H1 (cell line): Measurements from ENCODE around the gene CAMTA1. TPM values are rescaled to one million over a fixed set of nuclear protein-coding genes. Genes with fewer than 3 reads are reported as not detected.

Experiments used
- ATF2 ChIP-seq: IDR thresholded peaks from 2 replicates; pipeline ENCODE4 v1.6.1; 2012; ENCODE audit warnings: low read length, inconsistent platforms
- EP300 ChIP-seq, 2 experiments: IDR thresholded peaks; 1 replicate in 1 of 2; 2 replicates in 1 of 2; pipeline ENCODE4 v1.6.1; 2011 to 2012; ENCODE audit warnings: low read depth in 2 of 2, low read length in 2 of 2, mild to moderate bottlenecking in 2 of 2, borderline replicate concordance in 1 of 2, inconsistent platforms in 1 of 2, moderate library complexity in 1 of 2
- KDM4A ChIP-seq: IDR thresholded peaks from one replicate; pipeline ENCODE4 v1.7.1; 2012; ENCODE audit warnings: low read depth, mild to moderate bottlenecking, moderate library complexity, low read length, inconsistent platforms; ENCODE audit not compliant: severe bottlenecking
- POU5F1 ChIP-seq: IDR thresholded peaks from 2 replicates; pipeline ENCODE4 v1.6.1; 2011; ENCODE audit warnings: low read depth, mild to moderate bottlenecking, low read length, moderate library complexity
- polyA plus RNA-seq, 7 experiments: library from polyadenylated mRNA; depleted of rRNA in 3 of 7; stranded (reverse) in 5 of 7; unstranded in 2 of 7; fragments of >200 nt in 5 of 7; fragments of 200-250 nt in 2 of 7; gene quantifications; 1 replicate in 5 of 7; 2 replicates in 1 of 7; 4 replicates in 1 of 7; pipeline versions ENCODE4 v1.2.1 to v1.2.3, GENCODE V29; 2011 to 2013; ENCODE audit warnings: missing spikeins in 2 of 7, mixed read lengths in 2 of 7
- total RNA-seq: library from RNA; stranded (reverse); fragmentation: NEBNext Ultra II Directional; extraction: Animal tissue kit (Norgen Biotek cat#: 25700); gene quantifications from 2 replicates; pipeline ENCODE4 v1.2.1, GENCODE V29; 2021

Gene CAMTA1
- total and polyA plus RNA-seq, 2 of the 8 experiments (the other 6 are each of a cell fraction or from before 2014, with no cell fraction given) = 65.0 to 119 TPM

- TF ChIP-seq EP300 (IDR thresholded peaks at IDR 0.05; ENCODE audit: borderline replicate concordance in 1 of 2, low read depth in 2 of 2, low read length in 2 of 2) (no peak), KDM4A (no peak), ATF2 (no peak), POU5F1 (no peak)
- TF ChIP-seq, all 59 proteins: peak for 0
These were observed 656.8 kb downstream of the CAMTA1 start (continued) for GRCh38 chr1:7442036-7442435.
